ENCODE data around the gene ARID3C.

Gene ARID3C

GRCh38 chr9:34625186-34625486 is 3.7 kb downstream of the ARID3C start:
- no peak for DNase-seq

GRCh38 chr9:34624475-34625185 is 4.2 kb downstream of the ARID3C start:
- DNase-seq, result no peak

- peak; percentile 29 for DNase-seq
These were observed 5.3 kb downstream of the ARID3C start for GRCh38 chr9:34623374-34624235.

GRCh38 chr9:34620061-34620994 is 8.5 kb downstream of the ARID3C start, which contains the start of gene DCTN3:
Gene DCTN3 (minus strand): TSS chr9:34620495. CDS start chr9:34620464, 31 bp downstream.
- peak; percentile 94 for DNase-seq

GRCh38 chr9:34615132-34615531 is 13.7 kb downstream of the ARID3C start:
- DNase-seq, result no peak

GRCh38 chr9:34612788-34613390 is 16.0 kb downstream of the ARID3C start:
- peak; percentile 82 for DNase-seq

- peak; percentile 91 for DNase-seq
These were observed 16.8 kb downstream of the ARID3C start, which contains the start of gene RPP25L for GRCh38 chr9:34611811-34612787. Gene RPP25L (minus strand): TSS chr9:34612097. CDS start chr9:34611296, 801 bp downstream.

- DNase-seq, result no peak
These were observed 17.5 kb downstream of the ARID3C start for GRCh38 chr9:34611251-34611810.

- DNase-seq, result no peak
These were observed 18.2 kb downstream of the ARID3C start for GRCh38 chr9:34610434-34611206.

- DNase-seq, result no peak
These were observed 21.5 kb downstream of the ARID3C start for GRCh38 chr9:34607331-34607730.

GRCh38 chr9:34606905-34607304 is 22.0 kb downstream of the ARID3C start:
- no peak for DNase-seq

GRCh38 chr9:34606190-34606589 is 22.7 kb downstream of the ARID3C start:
- no peak for DNase-seq

- peak; percentile 85 for DNase-seq
These were observed 25.1 kb downstream of the ARID3C start for GRCh38 chr9:34603610-34604231.

GRCh38 chr9:34601937-34602573 is 26.8 kb downstream of the ARID3C start:
- no peak for DNase-seq

GRCh38 chr9:34600908-34601307 is 28.0 kb downstream of the ARID3C start:
- no peak for DNase-seq

- DNase-seq, result no peak
These were observed 29.3 kb downstream of the ARID3C start for GRCh38 chr9:34599546-34599945.

GRCh38 chr9:34594177-34594576 is 34.7 kb downstream of the ARID3C start:
- no peak for DNase-seq

GRCh38 chr9:34592895-34593601 is 35.8 kb downstream of the ARID3C start:
- DNase-seq, result no peak
